ENCODE data around the gene PRTG.

Gene PRTG

GRCh38 chr15:55659481-55659880 is 83.5 kb downstream of the PRTG start:
- DNase-seq: no peak
- Histone ChIP-seq H3K18ac (ENCODE audit: low read length) (no peak overlapping the region), H2AK5ac (ENCODE audit: low read length) (no peak overlapping the region), H2BK5ac (ENCODE audit: low read length) (no peak overlapping the region), H2BK120ac (ENCODE audit: low read depth, low read length) (no peak overlapping the region), H4K5ac (ENCODE audit: low read length) (no peak overlapping the region), H2BK15ac (replicated peaks; ENCODE audit: low read depth) (no peak overlapping the region), H3K9ac (ENCODE audit: low read length) (no peak overlapping the region), H3K4me1 (ENCODE audit: control insufficient read depth, low read depth, low read length) (peaks cover 7% of the 10 kb centered on the region), H3K79me1 (ENCODE audit: low read length) (no peaks in the 10 kb centered on the region), H3K36me3 (ENCODE audit: control insufficient read depth, insufficient read depth, low read length) (no peaks in the 10 kb centered on the region), H3K4ac (ENCODE audit: low read depth, low read length) (no peak overlapping the region), H3K23ac (ENCODE audit: low read length) (no peak overlapping the region), H3K4me3 (ENCODE audit: low read length) (no peak overlapping the region), H3K27me3 (ENCODE audit: insufficient read depth, low read length, poor library complexity) (no peaks in the 10 kb centered on the region), H3K56ac (ENCODE audit: low read length) (no peak overlapping the region), H3K27ac (ENCODE audit: low read depth, low read length) (no peak overlapping the region), H3K4me2 (ENCODE audit: low read length) (no peak overlapping the region), H4K8ac (ENCODE audit: low read depth, low read length) (no peak overlapping the region), H3K79me2 (ENCODE audit: control insufficient read depth, insufficient read depth, low read length) (no peaks in the 10 kb centered on the region)
- WGBS (ENCODE audit: extremely low coverage, insufficient coverage, low lambda C conversion rate): no CpG with 5 or more reads among the region's 11 CpGs

DNA sequence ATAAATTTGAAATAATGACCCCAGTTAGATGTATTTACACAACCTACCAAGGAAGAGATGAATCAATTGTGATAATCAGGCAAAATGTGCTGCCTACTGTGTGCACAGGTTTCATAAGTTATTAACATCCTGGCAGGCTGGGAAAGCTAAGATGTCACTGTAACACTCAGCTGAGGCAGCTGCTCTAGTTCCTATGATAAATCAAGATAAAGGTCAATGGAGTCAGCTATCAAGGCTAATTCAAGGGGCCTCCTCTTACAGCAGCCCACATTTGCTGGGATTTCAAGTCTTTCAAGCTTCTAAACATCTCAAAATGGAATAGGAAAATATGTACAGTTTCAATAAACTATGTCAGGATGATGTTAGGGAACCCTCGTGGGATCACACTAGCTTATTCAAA is 84.1 kb downstream of the PRTG start:
- Histone ChIP-seq H3K4me1 (ENCODE audit: control insufficient read depth, low read depth, low read length) (peaks cover 7% of the 10 kb centered on the region), H3K36me3 (ENCODE audit: control insufficient read depth, insufficient read depth, low read length) (no peaks in the 10 kb centered on the region)

DNA sequence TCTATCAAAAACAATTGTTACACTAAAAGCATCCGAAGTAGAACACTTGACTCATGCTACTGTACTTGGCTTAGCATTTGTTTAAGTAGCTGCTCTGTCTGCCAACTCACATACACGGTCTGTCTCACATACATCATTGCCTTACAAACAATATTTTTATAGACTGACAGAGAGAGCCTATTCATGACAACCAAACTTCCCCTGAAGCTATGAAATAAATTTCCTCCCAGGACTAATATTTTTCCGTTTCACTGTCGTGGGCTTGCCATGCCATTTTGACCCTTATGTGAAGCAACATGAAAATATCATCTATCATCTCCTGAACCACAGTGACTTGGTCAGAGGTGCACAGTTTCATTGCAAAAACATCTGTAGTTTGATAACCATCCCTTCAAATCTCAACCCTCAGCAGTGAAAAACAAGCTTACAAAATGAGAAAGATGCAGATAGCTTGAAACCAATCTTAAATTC is 88.4 kb downstream of the PRTG start:
- H3K27me3 ChIP-seq (ENCODE audit: insufficient read depth, low read length, poor library complexity): no peaks in the 10 kb centered on the region
- H3K56ac ChIP-seq (ENCODE audit: low read length): no peak overlapping the region
- H3K4me1 ChIP-seq (ENCODE audit: control insufficient read depth, low read depth, low read length): peaks cover 6% of the 10 kb centered on the region
- no peak for DNase-seq
- H2BK120ac ChIP-seq (ENCODE audit: low read depth, low read length): no peak overlapping the region
- H2BK5ac ChIP-seq (ENCODE audit: low read length): no peak overlapping the region
- no peak overlapping the region for H2BK15ac ChIP-seq (replicated peaks; ENCODE audit: low read depth)
- no peaks in the 10 kb centered on the region for H3K79me1 ChIP-seq (ENCODE audit: low read length)
- no peaks in the 10 kb centered on the region for H3K36me3 ChIP-seq (ENCODE audit: control insufficient read depth, insufficient read depth, low read length)
- H3K23ac ChIP-seq (ENCODE audit: low read length): no peak overlapping the region
- no peak overlapping the region for H3K4me3 ChIP-seq (ENCODE audit: low read length)
- H3K4me2 ChIP-seq (ENCODE audit: low read length): no peak overlapping the region
- H3K4ac ChIP-seq (ENCODE audit: low read depth, low read length): no peak overlapping the region
- WGBS (ENCODE audit: extremely low coverage, insufficient coverage, low lambda C conversion rate): no CpG with 5 or more reads among the region's 4 CpGs
- no peaks in the 10 kb centered on the region for H3K79me2 ChIP-seq (ENCODE audit: control insufficient read depth, insufficient read depth, low read length)
- no peak overlapping the region for H3K18ac ChIP-seq (ENCODE audit: low read length)
- H4K5ac ChIP-seq (ENCODE audit: low read length): no peak overlapping the region
- no peak overlapping the region for H2AK5ac ChIP-seq (ENCODE audit: low read length)
- H3K9ac ChIP-seq (ENCODE audit: low read length): no peak overlapping the region
- no peak overlapping the region for H3K27ac ChIP-seq (ENCODE audit: low read depth, low read length)
- no peak overlapping the region for H4K8ac ChIP-seq (ENCODE audit: low read depth, low read length)

More for the DNA sequence above, 84.1 kb downstream of the PRTG start:
- Histone ChIP-seq H3K9ac (ENCODE audit: low read length) (no peak overlapping the region), H3K23ac (ENCODE audit: low read length) (no peak overlapping the region), H3K79me2 (ENCODE audit: control insufficient read depth, insufficient read depth, low read length) (no peaks in the 10 kb centered on the region), H4K5ac (ENCODE audit: low read length) (no peak overlapping the region), H4K8ac (ENCODE audit: low read depth, low read length) (no peak overlapping the region), H2AK5ac (ENCODE audit: low read length) (no peak overlapping the region), H2BK120ac (ENCODE audit: low read depth, low read length) (no peak overlapping the region), H3K56ac (ENCODE audit: low read length) (no peak overlapping the region), H3K27ac (ENCODE audit: low read depth, low read length) (no peak overlapping the region), H3K27me3 (ENCODE audit: insufficient read depth, low read length, poor library complexity) (no peaks in the 10 kb centered on the region), H3K4me3 (ENCODE audit: low read length) (no peak overlapping the region), H2BK5ac (ENCODE audit: low read length) (no peak overlapping the region), H2BK15ac (replicated peaks; ENCODE audit: low read depth) (no peak overlapping the region), H3K4me2 (ENCODE audit: low read length) (no peak overlapping the region), H3K79me1 (ENCODE audit: low read length) (no peaks in the 10 kb centered on the region), H3K18ac (ENCODE audit: low read length) (no peak overlapping the region), H3K4ac (ENCODE audit: low read depth, low read length) (no peak overlapping the region)
- no CpG with 5 or more reads among the region's 1 CpG for WGBS (ENCODE audit: extremely low coverage, insufficient coverage, low lambda C conversion rate)
- DNase-seq: no peak

- no peak overlapping the region for H3K4ac ChIP-seq (ENCODE audit: low read depth, low read length)
- no peaks in the 10 kb centered on the region for H3K36me3 ChIP-seq (ENCODE audit: control insufficient read depth, insufficient read depth, low read length)
- no peak overlapping the region for H3K4me3 ChIP-seq (ENCODE audit: low read length)
Measured at GRCh38 chr15:55652909-55653495, 90.0 kb downstream of the PRTG start.

DNA sequence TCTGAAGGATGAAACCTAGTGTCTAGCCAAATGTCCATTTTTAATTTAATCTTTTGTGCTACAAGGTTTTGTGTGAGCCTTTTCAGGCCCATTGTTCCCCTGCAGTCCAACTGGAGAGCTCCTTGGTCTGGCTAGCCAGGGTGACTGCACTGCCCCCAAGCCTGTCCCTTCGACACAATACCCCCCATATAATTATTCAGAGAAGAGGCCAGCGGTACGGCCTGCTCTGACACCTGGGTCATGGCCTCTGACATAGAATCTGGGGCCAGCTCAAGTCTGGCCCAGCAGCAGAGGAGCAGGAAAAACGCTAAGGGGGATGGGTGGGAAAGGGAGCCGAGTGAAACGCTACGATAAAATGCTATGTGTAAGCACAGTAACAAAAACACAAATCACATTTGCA is 90.6 kb downstream of the PRTG start:
- Histone ChIP-seq H3K79me1 (ENCODE audit: low read length) (no peaks in the 10 kb centered on the region), H4K5ac (ENCODE audit: low read length) (no peak overlapping the region), H3K36me3 (ENCODE audit: control insufficient read depth, insufficient read depth, low read length) (no peaks in the 10 kb centered on the region), H3K79me2 (ENCODE audit: control insufficient read depth, insufficient read depth, low read length) (no peaks in the 10 kb centered on the region), H3K4ac (ENCODE audit: low read depth, low read length) (no peak overlapping the region), H3K56ac (ENCODE audit: low read length) (peak overlapping the region; percentile 51), H4K8ac (ENCODE audit: low read depth, low read length) (no peak overlapping the region), H2BK15ac (replicated peaks; ENCODE audit: low read depth) (no peak overlapping the region), H2AK5ac (ENCODE audit: low read length) (no peak overlapping the region), H2BK5ac (ENCODE audit: low read length) (no peak overlapping the region), H3K4me2 (ENCODE audit: low read length) (no peak overlapping the region), H3K18ac (ENCODE audit: low read length) (peak overlapping the region; percentile 61), H3K4me3 (ENCODE audit: low read length) (no peak overlapping the region), H3K9ac (ENCODE audit: low read length) (no peak overlapping the region), H3K23ac (ENCODE audit: low read length) (peak overlapping the region; percentile 70), H2BK120ac (ENCODE audit: low read depth, low read length) (no peak overlapping the region), H3K27ac (ENCODE audit: low read depth, low read length) (no peak overlapping the region), H3K4me1 (ENCODE audit: control insufficient read depth, low read depth, low read length) (peaks cover 6% of the 10 kb centered on the region), H3K27me3 (ENCODE audit: insufficient read depth, low read length, poor library complexity) (no peaks in the 10 kb centered on the region)
- no peak for DNase-seq
- no CpG with 5 or more reads among the region's 7 CpGs for WGBS (ENCODE audit: extremely low coverage, insufficient coverage, low lambda C conversion rate)

More at GRCh38 chr15:55652909-55653495, 90.0 kb downstream of the PRTG start:
- Histone ChIP-seq H3K56ac (ENCODE audit: low read length) (no peak overlapping the region), H3K4me1 (ENCODE audit: control insufficient read depth, low read depth, low read length) (peaks cover 6% of the 10 kb centered on the region), H3K79me2 (ENCODE audit: control insufficient read depth, insufficient read depth, low read length) (no peaks in the 10 kb centered on the region), H2BK5ac (ENCODE audit: low read length) (no peak overlapping the region), H2BK15ac (replicated peaks; ENCODE audit: low read depth) (no peak overlapping the region), H3K79me1 (ENCODE audit: low read length) (no peaks in the 10 kb centered on the region), H2BK120ac (ENCODE audit: low read depth, low read length) (no peak overlapping the region), H3K27ac (ENCODE audit: low read depth, low read length) (no peak overlapping the region), H4K5ac (ENCODE audit: low read length) (no peak overlapping the region), H3K27me3 (ENCODE audit: insufficient read depth, low read length, poor library complexity) (no peaks in the 10 kb centered on the region), H2AK5ac (ENCODE audit: low read length) (no peak overlapping the region), H4K8ac (ENCODE audit: low read depth, low read length) (no peak overlapping the region), H3K18ac (ENCODE audit: low read length) (no peak overlapping the region), H3K23ac (ENCODE audit: low read length) (no peak overlapping the region), H3K9ac (ENCODE audit: low read length) (no peak overlapping the region), H3K4me2 (ENCODE audit: low read length) (no peak overlapping the region)
- WGBS (ENCODE audit: extremely low coverage, insufficient coverage, low lambda C conversion rate): 100% methylated on average over 1 of the region's 3 CpGs
- no peak for DNase-seq

- H3K56ac ChIP-seq (ENCODE audit: low read length): no peak overlapping the region
- no peaks in the 10 kb centered on the region for H3K36me3 ChIP-seq (ENCODE audit: control insufficient read depth, insufficient read depth, low read length)
- no peak overlapping the region for H3K4ac ChIP-seq (ENCODE audit: low read depth, low read length)
- H3K23ac ChIP-seq (ENCODE audit: low read length): no peak overlapping the region
- no peaks in the 10 kb centered on the region for H3K79me1 ChIP-seq (ENCODE audit: low read length)
- H3K4me2 ChIP-seq (ENCODE audit: low read length): no peak overlapping the region
- H2BK120ac ChIP-seq (ENCODE audit: low read depth, low read length): no peak overlapping the region
- no peak for DNase-seq
- H4K5ac ChIP-seq (ENCODE audit: low read length): no peak overlapping the region
- no peak overlapping the region for H2BK15ac ChIP-seq (replicated peaks; ENCODE audit: low read depth)
- no peak overlapping the region for H3K4me3 ChIP-seq (ENCODE audit: low read length)
- H3K27me3 ChIP-seq (ENCODE audit: insufficient read depth, low read length, poor library complexity): no peaks in the 10 kb centered on the region
- no peaks in the 10 kb centered on the region for H3K79me2 ChIP-seq (ENCODE audit: control insufficient read depth, insufficient read depth, low read length)
- WGBS (ENCODE audit: extremely low coverage, insufficient coverage, low lambda C conversion rate): no CpG with 5 or more reads among the region's 1 CpG
- no peak overlapping the region for H2AK5ac ChIP-seq (ENCODE audit: low read length)
- no peak overlapping the region for H4K8ac ChIP-seq (ENCODE audit: low read depth, low read length)
- no peak overlapping the region for H3K9ac ChIP-seq (ENCODE audit: low read length)
- H2BK5ac ChIP-seq (ENCODE audit: low read length): no peak overlapping the region
- H3K4me1 ChIP-seq (ENCODE audit: control insufficient read depth, low read depth, low read length): peaks cover 6% of the 10 kb centered on the region
- H3K18ac ChIP-seq (ENCODE audit: low read length): no peak overlapping the region
- H3K27ac ChIP-seq (ENCODE audit: low read depth, low read length): no peak overlapping the region
Measured at GRCh38 chr15:55649058-55649423, 93.9 kb downstream of the PRTG start.
